HepG2 (cell line): Measurements from ENCODE around the gene ZBTB1. TPM values are rescaled to one million over a fixed set of nuclear protein-coding genes. Genes with fewer than 3 reads are reported as not detected.

Experiments
- ATAC-seq: fragments of 200-7000 bp; cut with Tn5 transposase; 3 replicates; pipeline ENCODE4 v1.9.1; 2020; ENCODE audit warnings: mild to moderate bottlenecking, moderate library complexity
- BruUV-seq: library from RNA; stranded (reverse); fragments of 400-500 nt; replicated peaks from 2 replicates; lab custom pipeline; 2021; lab: Mats Ljungman, UMichigan
- CTCF ChIA-PET: fragments of 300-600 bp; formaldehyde crosslinking; extraction: SDS; loops from one replicate; lab custom pipeline; 2021; ENCODE audit warnings: low total read pairs, inconsistent platforms, low intra/inter-chr PET ratio; lab: Yijun Ruan, JAX
- POLR2A ChIA-PET: fragments of 350-600 bp; sonication (Branson Sonifier 250); formaldehyde crosslinking; loops from one replicate; lab custom pipeline; 2020; ENCODE audit warnings: antibody characterized with exemption, inconsistent platforms; lab: Yijun Ruan, JAX
- DNase-seq: peaks from one replicate; pipeline ENCODE4 v3.0.0-alpha.2; 2015; ENCODE audit warnings: low spot score
- FAIRE-seq: peaks from 3 replicates; lab custom pipeline; 2011; peaks lifted over from hg19 to GRCh38; lab: Jason Lieb, UNC
- H2AFZ ChIP-seq: one replicate; pipeline ENCODE4 v1.6.1; 2011; ENCODE audit warnings: low read length, inconsistent platforms
- H3K27ac ChIP-seq: fragments of 300-600 bp; 3 replicates; pipeline ENCODE4 v1.8.0; 2011; ENCODE audit warnings: mixed run types, mild to moderate bottlenecking, mixed read lengths, low read length, inconsistent platforms; ENCODE audit not compliant: insufficient read depth; ENCODE audit errors: extremely low read length
- H3K27me3 ChIP-seq, 2 experiments: fragments of 200-600 bp in 1 of 2; 2 replicates in 1 of 2; 3 replicates in 1 of 2; pipeline versions ENCODE4 v1.6.0 to v1.8.0; 2011; ENCODE audit warnings: low read length in 2 of 2, mild to moderate bottlenecking in 2 of 2, moderate library complexity in 2 of 2, inconsistent platforms in 1 of 2; ENCODE audit not compliant: insufficient read depth in 2 of 2, control insufficient read depth in 1 of 2
- H3K36me3 ChIP-seq, 2 experiments: fragments of 200-600 bp in 1 of 2; replicated peaks in 1 of 2; 2 replicates in 1 of 2; 3 replicates in 1 of 2; pipeline versions ENCODE4 v1.5.1 to v1.8.0; 2011; ENCODE audit warnings: low read length in 2 of 2, inconsistent platforms in 1 of 2; ENCODE audit not compliant: insufficient read depth in 2 of 2, control insufficient read depth in 1 of 2
- H3K4me1 ChIP-seq: 2 replicates; pipeline ENCODE4 v1.5.1; 2012; ENCODE audit warnings: low read length, inconsistent platforms; ENCODE audit not compliant: insufficient read depth
- H3K4me2 ChIP-seq: 2 replicates; pipeline ENCODE4 v1.6.0; 2011; ENCODE audit warnings: low read depth, low read length, inconsistent platforms
- H3K4me3 ChIP-seq, 3 experiments: fragments of 200-600 bp in 1 of 3; sonication (generic), shearing (Covaris generic) in 1 of 3; replicated peaks in 1 of 3; 2 replicates each; pipeline ENCODE4 v1.5.1; 2011 to 2016; ENCODE audit warnings: low read length in 3 of 3, inconsistent platforms in 2 of 3, low read depth in 2 of 3, mild to moderate bottlenecking in 2 of 3, control low read depth in 1 of 3, mixed read lengths in 1 of 3; ENCODE audit not compliant: insufficient read depth in 1 of 3
- H3K79me2 ChIP-seq: one replicate; pipeline ENCODE4 v1.6.1; 2011; ENCODE audit warnings: low read length, inconsistent platforms; ENCODE audit not compliant: insufficient read depth
- H3K9ac ChIP-seq: 2 replicates; pipeline ENCODE4 v1.6.0; 2011; ENCODE audit warnings: mild to moderate bottlenecking, low read depth, low read length, inconsistent platforms; ENCODE audit not compliant: insufficient read depth
- H3K9me3 ChIP-seq: 2 replicates; pipeline ENCODE4 v1.5.1; 2012; ENCODE audit warnings: mild to moderate bottlenecking, low read length
- H4K20me1 ChIP-seq: 2 replicates; pipeline ENCODE4 v1.6.0; 2011; ENCODE audit warnings: inconsistent platforms, mild to moderate bottlenecking, low read length, moderate library complexity; ENCODE audit not compliant: insufficient read depth
- HES4 ChIP-seq: sonication (generic); formaldehyde crosslinking; IDR thresholded peaks from 2 replicates; pipeline ENCODE4 v1.9.0; 2021; ENCODE audit warnings: mild to moderate bottlenecking, missing genetic modification reagents, borderline replicate concordance
- JUNB ChIP-seq: sonication (generic); formaldehyde crosslinking; IDR thresholded peaks from 2 replicates; pipeline ENCODE4 v1.8.0; 2022; ENCODE audit warnings: missing genetic modification reagents, mild to moderate bottlenecking, borderline replicate concordance
- NBN ChIP-seq: fragments of 450-650 bp; conservative IDR thresholded peaks from 2 replicates; pipeline ENCODE4 v1.6.1; 2017
- RFX5 ChIP-seq: IDR thresholded peaks from 2 replicates; pipeline ENCODE4 v1.6.1; 2011; ENCODE audit warnings: low read depth, low read length, improper control_type of control experiment
- SPEN ChIP-seq: sonication (generic); formaldehyde crosslinking; IDR thresholded peaks from 2 replicates; pipeline ENCODE4 v1.5.1; 2020; ENCODE audit warnings: low read depth, mild to moderate bottlenecking, missing genetic modification reagents
- ZNF33A ChIP-seq: sonication (generic); formaldehyde crosslinking; IDR thresholded peaks from 2 replicates; pipeline ENCODE4 v1.5.1; 2020; ENCODE audit warnings: missing genetic modification reagents, mild to moderate bottlenecking, moderate library complexity, borderline replicate concordance
- ZNF468 ChIP-seq: sonication (generic); formaldehyde crosslinking; IDR thresholded peaks from 2 replicates; pipeline ENCODE4 v1.8.0; 2022; ENCODE audit warnings: mild to moderate bottlenecking, moderate library complexity, missing genetic modification reagents
- ZNF549 ChIP-seq: sonication (generic); formaldehyde crosslinking; IDR thresholded peaks from 2 replicates; pipeline ENCODE4 v1.5.0; 2020; ENCODE audit warnings: missing genetic modification reagents
- ZNF558 ChIP-seq: sonication (generic); formaldehyde crosslinking; IDR thresholded peaks from 2 replicates; pipeline ENCODE4 v1.9.0; 2022; ENCODE audit warnings: mild to moderate bottlenecking, missing genetic modification reagents, borderline replicate concordance
- ZNF674 ChIP-seq: sonication (generic); formaldehyde crosslinking; IDR thresholded peaks from 2 replicates; pipeline ENCODE4 v1.5.0; 2020; ENCODE audit warnings: low read depth, mild to moderate bottlenecking, missing genetic modification reagents
- ZNF75D ChIP-seq: sonication (generic); formaldehyde crosslinking; IDR thresholded peaks from 2 replicates; pipeline ENCODE4 v1.8.1; 2023; ENCODE audit warnings: missing genetic modification reagents, mild to moderate bottlenecking, borderline replicate concordance
- ZNF768 ChIP-seq: sonication (generic); formaldehyde crosslinking; IDR thresholded peaks from 2 replicates; pipeline ENCODE4 v1.4.0; 2020; ENCODE audit warnings: missing genetic modification reagents
- WGBS: methylation state at CpG from one replicate; pipeline ENCODE4 v1.1.6; 2017; ENCODE audit warnings: low lambda C conversion rate; 5-methylcytosine and 5-hydroxymethylcytosine counted together
- in situ Hi-C: cut with HindIII; loops from 2 replicates; pipeline ENCODE4 v1.10.0; 2017; ENCODE audit warnings: low pct_unique_long_range_greater_than_20kb; ENCODE audit not compliant: extremely low pct_ligation_motif_present
- intact Hi-C: fragments of 100-400 bp; cut with micrococcal nuclease; formaldehyde crosslinking; loops from one replicate; pipeline ENCODE4 v1.10.0; 2022; ENCODE audit not compliant: unreplicated experiment
- polyA plus RNA-seq, 8 experiments: library from polyadenylated mRNA; depleted of rRNA in 3 of 8; stranded (reverse) in 7 of 8; unstranded in 1 of 8; fragments of >200 nt; fragmentation: Illumina TruSeq in 4 of 8; extraction: Trizol in 4 of 8; gene quantifications; 2 replicates each; pipeline versions ENCODE4 v1.2.1 to v1.2.3, GENCODE V29; 2011 to 2016; ENCODE audit warnings: low read depth in 4 of 8, missing spikeins in 1 of 8, mixed read lengths in 1 of 8; ENCODE audit not compliant: insufficient read depth in 1 of 8
- total RNA-seq, 5 experiments: library from RNA; depleted of rRNA; stranded (reverse); fragments of >200 nt; fragmentation: Illumina TruSeq; extraction: Trizol; gene quantifications; 2 replicates each; pipeline ENCODE4 v1.2.3, GENCODE V29; 2016; ENCODE audit warnings: low read depth in 1 of 5
- TF ChIP-seq, protein P1 (sequence below): sonication (generic); formaldehyde crosslinking; IDR thresholded peaks from 2 replicates; pipeline ENCODE4 v1.8.1; 2023; ENCODE audit warnings: mild to moderate bottlenecking, inconsistent platforms, moderate library complexity, missing genetic modification reagents, borderline replicate concordance
- TF ChIP-seq, protein P2 (sequence below): IDR thresholded peaks from 2 replicates; pipeline ENCODE4 v1.4.0; 2020; ENCODE audit warnings: mild to moderate bottlenecking, missing genetic modification reagents
- TF ChIP-seq, protein P3 (sequence below): sonication (generic); formaldehyde crosslinking; IDR thresholded peaks from 2 replicates; pipeline ENCODE4 v1.4.0; 2020; ENCODE audit warnings: missing genetic modification reagents; ENCODE audit errors: not compliant biosample characterization
- TF ChIP-seq, protein P4 (sequence below): sonication (generic); formaldehyde crosslinking; IDR thresholded peaks from 2 replicates; pipeline ENCODE4 v1.5.0; 2020; ENCODE audit warnings: missing genetic modification reagents
- TF ChIP-seq, protein P5 (sequence below): sonication (generic); formaldehyde crosslinking; IDR thresholded peaks from 2 replicates; pipeline ENCODE4 v1.5.0; 2020; ENCODE audit warnings: mild to moderate bottlenecking, missing genetic modification reagents

Gene ZBTB1
- total and polyA plus RNA-seq, 2 of the 13 experiments (the other 11 are each of a cell fraction or from before 2014, with no cell fraction given), result 18.8 to 22.6 TPM

DNA sequence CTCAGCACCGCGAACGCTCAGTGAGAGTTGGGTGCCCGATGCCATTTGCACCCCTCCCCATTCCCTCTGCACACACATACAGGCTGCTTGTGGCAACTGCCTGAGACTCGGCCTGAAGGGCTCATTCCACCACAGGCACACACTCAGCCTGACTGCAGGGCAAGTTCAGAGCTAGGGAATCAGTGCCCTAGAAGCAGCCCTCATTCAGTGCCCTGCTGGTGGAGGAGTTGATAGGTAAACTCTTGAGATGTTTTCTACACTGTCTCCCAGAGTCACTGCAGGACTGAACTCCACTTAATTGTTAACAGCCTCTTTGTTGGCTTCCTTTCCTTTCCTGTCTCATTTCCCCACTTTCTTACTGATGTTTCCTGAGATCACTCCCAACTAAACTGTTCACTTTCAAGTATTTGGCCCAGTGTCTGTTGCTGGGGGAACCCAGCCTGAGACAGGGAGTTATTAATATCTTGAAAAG lies 62.1 kb downstream of the ZBTB1 start:
- ChIA-PET POLR2A (no interaction called here), CTCF (no interaction called here)
- no peaks in the 10 kb centered on the region for H3K9me3 ChIP-seq
- H3K4me1 ChIP-seq, result no peaks in the 10 kb centered on the region
- H3K79me2 ChIP-seq, result no peaks in the 10 kb centered on the region
- H3K27ac ChIP-seq, result no peak overlapping the region
- intact Hi-C loops, result no loop called here
- in situ Hi-C loops, result no loop called here
- no peaks in the 10 kb centered on the region for H4K20me1 ChIP-seq
- no TSS peak for BruUV-seq
- no peak for FAIRE-seq
- H3K36me3 ChIP-seq, result no peaks in the 10 kb centered on the region
- H3K4me3 ChIP-seq, result no peak overlapping the region
- TF ChIP-seq ZNF768, result no peak
- no peak for TF ChIP-seq HES4
- no peak for TF ChIP-seq ZNF558 (CRISPR knock-in tag)
- TF ChIP-seq ZNF75D (CRISPR knock-in tag), result no peak
- TF ChIP-seq ZNF468, result no peak
- TF ChIP-seq RFX5, result no peak
- TF ChIP-seq ZNF549 (CRISPR knock-in tag), result no peak
- TF ChIP-seq JUNB (CRISPR knock-in tag), result no peak
- TF ChIP-seq, protein P1, sequence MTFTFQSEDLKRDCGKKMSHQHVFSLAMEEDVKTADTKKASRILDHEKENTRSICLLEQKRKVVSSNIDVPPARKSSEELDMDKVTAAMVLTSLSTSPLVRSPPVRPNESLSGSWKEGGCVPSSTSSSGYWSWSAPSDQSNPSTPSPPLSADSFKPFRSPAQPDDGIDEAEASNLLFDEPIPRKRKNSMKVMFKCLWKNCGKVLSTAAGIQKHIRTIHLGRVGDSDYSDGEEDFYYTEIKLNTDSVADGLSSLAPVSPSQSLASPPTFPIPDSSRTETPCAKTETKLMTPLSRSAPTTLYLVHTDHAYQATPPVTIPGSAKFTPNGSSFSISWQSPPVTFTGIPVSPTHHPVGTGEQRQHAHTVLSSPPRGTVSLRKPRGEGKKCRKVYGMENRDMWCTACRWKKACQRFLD (CRISPR knock-in tag), result no peak
- TF ChIP-seq, protein P2, sequence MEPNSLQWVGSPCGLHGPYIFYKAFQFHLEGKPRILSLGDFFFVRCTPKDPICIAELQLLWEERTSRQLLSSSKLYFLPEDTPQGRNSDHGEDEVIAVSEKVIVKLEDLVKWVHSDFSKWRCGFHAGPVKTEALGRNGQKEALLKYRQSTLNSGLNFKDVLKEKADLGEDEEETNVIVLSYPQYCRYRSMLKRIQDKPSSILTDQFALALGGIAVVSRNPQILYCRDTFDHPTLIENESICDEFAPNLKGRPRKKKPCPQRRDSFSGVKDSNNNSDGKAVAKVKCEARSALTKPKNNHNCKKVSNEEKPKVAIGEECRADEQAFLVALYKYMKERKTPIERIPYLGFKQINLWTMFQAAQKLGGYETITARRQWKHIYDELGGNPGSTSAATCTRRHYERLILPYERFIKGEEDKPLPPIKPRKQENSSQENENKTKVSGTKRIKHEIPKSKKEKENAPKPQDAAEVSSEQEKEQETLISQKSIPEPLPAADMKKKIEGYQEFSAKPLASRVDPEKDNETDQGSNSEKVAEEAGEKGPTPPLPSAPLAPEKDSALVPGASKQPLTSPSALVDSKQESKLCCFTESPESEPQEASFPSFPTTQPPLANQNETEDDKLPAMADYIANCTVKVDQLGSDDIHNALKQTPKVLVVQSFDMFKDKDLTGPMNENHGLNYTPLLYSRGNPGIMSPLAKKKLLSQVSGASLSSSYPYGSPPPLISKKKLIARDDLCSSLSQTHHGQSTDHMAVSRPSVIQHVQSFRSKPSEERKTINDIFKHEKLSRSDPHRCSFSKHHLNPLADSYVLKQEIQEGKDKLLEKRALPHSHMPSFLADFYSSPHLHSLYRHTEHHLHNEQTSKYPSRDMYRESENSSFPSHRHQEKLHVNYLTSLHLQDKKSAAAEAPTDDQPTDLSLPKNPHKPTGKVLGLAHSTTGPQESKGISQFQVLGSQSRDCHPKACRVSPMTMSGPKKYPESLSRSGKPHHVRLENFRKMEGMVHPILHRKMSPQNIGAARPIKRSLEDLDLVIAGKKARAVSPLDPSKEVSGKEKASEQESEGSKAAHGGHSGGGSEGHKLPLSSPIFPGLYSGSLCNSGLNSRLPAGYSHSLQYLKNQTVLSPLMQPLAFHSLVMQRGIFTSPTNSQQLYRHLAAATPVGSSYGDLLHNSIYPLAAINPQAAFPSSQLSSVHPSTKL, result no peak
- no peak for TF ChIP-seq NBN
- no peak for TF ChIP-seq ZNF674 (CRISPR knock-in tag)
- TF ChIP-seq, protein P3, sequence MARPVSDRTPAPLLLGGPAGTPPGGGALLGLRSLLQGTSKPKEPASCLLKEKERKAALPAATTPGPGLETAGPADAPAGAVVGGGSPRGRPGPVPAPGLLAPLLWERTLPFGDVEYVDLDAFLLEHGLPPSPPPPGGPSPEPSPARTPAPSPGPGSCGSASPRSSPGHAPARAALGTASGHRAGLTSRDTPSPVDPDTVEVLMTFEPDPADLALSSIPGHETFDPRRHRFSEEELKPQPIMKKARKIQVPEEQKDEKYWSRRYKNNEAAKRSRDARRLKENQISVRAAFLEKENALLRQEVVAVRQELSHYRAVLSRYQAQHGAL, result no peak
- TF ChIP-seq, protein P4, sequence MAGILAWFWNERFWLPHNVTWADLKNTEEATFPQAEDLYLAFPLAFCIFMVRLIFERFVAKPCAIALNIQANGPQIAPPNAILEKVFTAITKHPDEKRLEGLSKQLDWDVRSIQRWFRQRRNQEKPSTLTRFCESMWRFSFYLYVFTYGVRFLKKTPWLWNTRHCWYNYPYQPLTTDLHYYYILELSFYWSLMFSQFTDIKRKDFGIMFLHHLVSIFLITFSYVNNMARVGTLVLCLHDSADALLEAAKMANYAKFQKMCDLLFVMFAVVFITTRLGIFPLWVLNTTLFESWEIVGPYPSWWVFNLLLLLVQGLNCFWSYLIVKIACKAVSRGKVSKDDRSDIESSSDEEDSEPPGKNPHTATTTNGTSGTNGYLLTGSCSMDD (CRISPR knock-in tag), result no peak
- TF ChIP-seq, protein P5, sequence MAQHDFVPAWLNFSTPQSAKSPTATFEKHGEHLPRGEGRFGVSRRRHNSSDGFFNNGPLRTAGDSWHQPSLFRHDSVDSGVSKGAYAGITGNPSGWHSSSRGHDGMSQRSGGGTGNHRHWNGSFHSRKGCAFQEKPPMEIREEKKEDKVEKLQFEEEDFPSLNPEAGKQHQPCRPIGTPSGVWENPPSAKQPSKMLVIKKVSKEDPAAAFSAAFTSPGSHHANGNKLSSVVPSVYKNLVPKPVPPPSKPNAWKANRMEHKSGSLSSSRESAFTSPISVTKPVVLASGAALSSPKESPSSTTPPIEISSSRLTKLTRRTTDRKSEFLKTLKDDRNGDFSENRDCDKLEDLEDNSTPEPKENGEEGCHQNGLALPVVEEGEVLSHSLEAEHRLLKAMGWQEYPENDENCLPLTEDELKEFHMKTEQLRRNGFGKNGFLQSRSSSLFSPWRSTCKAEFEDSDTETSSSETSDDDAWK (CRISPR knock-in tag), result no peak
- TF ChIP-seq SPEN (CRISPR knock-in tag), result no peak
- TF ChIP-seq ZNF33A (CRISPR knock-in tag), result no peak
- ATAC-seq, result no peak
- no peak overlapping the region for H3K4me2 ChIP-seq
- H3K27me3 ChIP-seq, result peaks cover 0 to 4% of the 10 kb centered on the region in 2 experiments; a peak in 1 of 5 replicates
- 30% methylated on average over 2 of the region's 5 CpGs for WGBS
- no peak overlapping the region for H2AFZ ChIP-seq
- no peak overlapping the region for H3K9ac ChIP-seq
- no peak for DNase-seq
